Stomach smooth muscle (tissue), 2 donors: ENCODE data around the gene HOXD3.
A peak's percentile ranks its signal among the peaks of the same experiment; 100 is the strongest.

Experiments
- H3K27ac ChIP-seq: one replicate; pipeline ENCODE4 v1.7.0; 2013; ENCODE audit warnings: mild to moderate bottlenecking, low read length, inconsistent platforms
- H3K27me3 ChIP-seq, 2 donors: one replicate each; pipeline ENCODE4 v1.7.0; 2013; ENCODE audit warnings: low read length in 2 of 2; ENCODE audit not compliant: insufficient read depth in 2 of 2, control insufficient read depth in 1 of 2
- H3K36me3 ChIP-seq, 2 donors: one replicate each; pipeline ENCODE4 v1.7.0; 2013; ENCODE audit warnings: low read length in 2 of 2; ENCODE audit not compliant: control insufficient read depth in 2 of 2, insufficient read depth in 2 of 2
- H3K4me1 ChIP-seq: one replicate; pipeline ENCODE4 v1.7.0; 2013; ENCODE audit warnings: low read length; ENCODE audit not compliant: control insufficient read depth, insufficient read depth
- H3K4me3 ChIP-seq, 2 donors: one replicate each; pipeline ENCODE4 v1.7.0; 2013; ENCODE audit warnings: low read length in 2 of 2
- H3K9ac ChIP-seq, 2 donors: one replicate each; pipeline ENCODE4 v1.7.0; 2013; ENCODE audit warnings: low read length in 2 of 2, mild to moderate bottlenecking in 1 of 2
- H3K9me3 ChIP-seq, 2 donors: one replicate each; pipeline ENCODE4 v1.7.0; 2013; ENCODE audit warnings: low read length in 2 of 2; ENCODE audit not compliant: control insufficient read depth in 2 of 2
- donor health status: healthy.
- donor health status: Pancreatic carcinoma.

The HOXD3 gene

GRCh38 chr2:176152350-176153181 is 4.5 kb upstream of the HOXD3 start:
- Histone ChIP-seq H3K4me1 (peaks cover 8% of the 10 kb centered on the region), H3K4me3 (no peak overlapping the region), H3K27me3 (peaks cover 58 to 90% of the 10 kb centered on the region in 2 donors), H3K9ac (no peak overlapping the region), H3K27ac (no peak overlapping the region), H3K36me3 (no peaks in the 10 kb centered on the region), H3K9me3 (no peaks in the 10 kb centered on the region)

- Histone ChIP-seq H3K9me3 (no peaks in the 10 kb centered on the region), H3K27me3 (peaks cover 52 to 89% of the 10 kb centered on the region in 2 donors), H3K27ac (no peak overlapping the region), H3K4me1 (peaks cover 17% of the 10 kb centered on the region), H3K4me3 (no peak overlapping the region), H3K36me3 (no peaks in the 10 kb centered on the region), H3K9ac (no peak overlapping the region)
Measured at GRCh38 chr2:176154576-176155252, 2.4 kb upstream of the HOXD3 start.

- no peaks in the 10 kb centered on the region for H3K9me3 ChIP-seq
- H3K4me1 ChIP-seq: peaks cover 22% of the 10 kb centered on the region
- H3K36me3 ChIP-seq: no peaks in the 10 kb centered on the region
- no peak overlapping the region for H3K9ac ChIP-seq
- no peak overlapping the region for H3K4me3 ChIP-seq
- peaks cover 52 to 90% of the 10 kb centered on the region in 2 donors for H3K27me3 ChIP-seq
- no peak overlapping the region for H3K27ac ChIP-seq
Measured at GRCh38 chr2:176155356-176156044, 1.6 kb upstream of the HOXD3 start.

- no peak overlapping the region for H3K4me3 ChIP-seq
- no peak overlapping the region for H3K9ac ChIP-seq
- peaks cover 54 to 90% of the 10 kb centered on the region in 2 donors for H3K27me3 ChIP-seq
- no peaks in the 10 kb centered on the region for H3K36me3 ChIP-seq
- peaks cover 22% of the 10 kb centered on the region for H3K4me1 ChIP-seq
- H3K27ac ChIP-seq: no peak overlapping the region
- no peaks in the 10 kb centered on the region for H3K9me3 ChIP-seq
Measured at GRCh38 chr2:176156301-176156806, 753 bp upstream of the HOXD3 start.

GRCh38 chr2:176157499-176158185 is 535 bp downstream of the HOXD3 start:
- Histone ChIP-seq H3K27me3 (peaks cover 58 to 93% of the 10 kb centered on the region in 2 donors), H3K36me3 (no peaks in the 10 kb centered on the region), H3K9me3 (no peaks in the 10 kb centered on the region), H3K4me1 (peaks cover 18% of the 10 kb centered on the region), H3K9ac (no peak overlapping the region), H3K27ac (no peak overlapping the region), H3K4me3 (peak overlapping the region in 1 of 2 donors; percentile 40)

- H3K4me1 ChIP-seq: peaks cover 18% of the 10 kb centered on the region
- H3K27me3 ChIP-seq: peaks cover 59 to 92% of the 10 kb centered on the region in 2 donors
- peak overlapping the region in 1 of 2 donors; percentile 15 for H3K4me3 ChIP-seq
- H3K9me3 ChIP-seq: no peaks in the 10 kb centered on the region
- no peak overlapping the region for H3K9ac ChIP-seq
- no peaks in the 10 kb centered on the region for H3K36me3 ChIP-seq
- no peak overlapping the region for H3K27ac ChIP-seq
Measured at GRCh38 chr2:176158186-176158591, 1.1 kb downstream of the HOXD3 start.

- H3K27ac ChIP-seq: no peak overlapping the region
- H3K4me3 ChIP-seq: no peak overlapping the region
- peaks cover 68 to 93% of the 10 kb centered on the region in 2 donors for H3K27me3 ChIP-seq
- no peak overlapping the region for H3K9ac ChIP-seq
- H3K9me3 ChIP-seq: no peaks in the 10 kb centered on the region
- H3K36me3 ChIP-seq: no peaks in the 10 kb centered on the region
- peaks cover 18% of the 10 kb centered on the region for H3K4me1 ChIP-seq
Measured at GRCh38 chr2:176158855-176159662, 2.0 kb downstream of the HOXD3 start.

- no peaks in the 10 kb centered on the region for H3K9me3 ChIP-seq
- peaks cover 72 to 96% of the 10 kb centered on the region in 2 donors for H3K27me3 ChIP-seq
- no peak overlapping the region for H3K27ac ChIP-seq
- H3K9ac ChIP-seq: no peak overlapping the region
- peak overlapping the region in 1 of 2 donors; percentile 22 for H3K4me3 ChIP-seq
- no peaks in the 10 kb centered on the region for H3K36me3 ChIP-seq
- H3K4me1 ChIP-seq: peaks cover 18% of the 10 kb centered on the region
Measured at GRCh38 chr2:176159663-176160250, 2.6 kb downstream of the HOXD3 start.

- no peaks in the 10 kb centered on the region for H3K36me3 ChIP-seq
- H3K9me3 ChIP-seq: no peaks in the 10 kb centered on the region
- no peak overlapping the region for H3K27ac ChIP-seq
- peaks cover 18% of the 10 kb centered on the region for H3K4me1 ChIP-seq
- peaks cover 72 to 96% of the 10 kb centered on the region in 2 donors for H3K27me3 ChIP-seq
- peak overlapping the region in 1 of 2 donors; percentile 49 for H3K4me3 ChIP-seq
- no peak overlapping the region for H3K9ac ChIP-seq
Measured at GRCh38 chr2:176160251-176160985, 3.3 kb downstream of the HOXD3 start.
